Activated CD4-positive, CD25-positive, alpha-beta regulatory T cell treated with anti-CD3 and anti-CD28 coated beads, Interleukin-2, amount 50 U/mL, for 24 hours (primary cell): Measurements from ENCODE around the gene B9D1.

Source experiments
- ATAC-seq, 2 donors: fragments of 150-1000 bp; cut with Tn5 transposase; one replicate each; pipeline ENCODE4 v1.10.0; 2021; ENCODE audit warnings: mild to moderate bottlenecking in 1 of 2, moderate library complexity in 1 of 2

The B9D1 gene

DNA sequence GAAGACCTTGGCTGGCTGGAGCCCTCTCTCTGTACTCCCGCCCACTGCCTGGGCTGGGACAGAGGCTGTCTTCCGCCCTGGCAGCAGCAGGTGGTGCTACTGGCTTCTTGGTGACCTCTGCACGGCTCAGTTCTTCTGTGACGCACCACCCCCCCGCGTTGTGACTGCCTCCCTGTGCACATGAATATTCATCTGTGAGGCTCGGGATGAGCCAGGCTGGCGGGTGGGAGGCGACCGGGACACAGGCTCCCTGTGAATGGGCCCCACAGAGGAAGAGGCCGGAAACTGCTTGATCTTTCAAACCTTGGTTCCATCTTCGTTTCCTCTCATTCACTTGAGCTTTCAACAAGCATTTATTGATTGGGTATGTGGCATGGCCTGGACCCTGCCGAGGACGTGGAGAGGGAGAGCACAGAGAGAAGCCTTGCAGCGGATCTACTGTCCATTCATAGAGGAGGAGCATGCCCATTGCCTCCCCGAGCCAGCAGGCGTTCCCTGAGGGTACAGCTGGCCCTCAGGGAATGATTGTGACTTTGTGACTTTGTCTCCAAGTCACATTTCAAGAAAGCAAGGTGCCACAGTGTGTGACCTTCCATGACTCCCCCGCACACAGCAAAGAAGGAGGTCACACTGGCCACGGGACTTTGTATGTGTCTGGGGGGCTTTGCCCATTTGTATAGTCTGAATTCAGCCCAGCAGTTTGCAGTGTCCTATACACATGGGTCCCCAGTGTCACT lies 45.0 kb downstream of the B9D1 start:
- ATAC-seq = no peak

DNA sequence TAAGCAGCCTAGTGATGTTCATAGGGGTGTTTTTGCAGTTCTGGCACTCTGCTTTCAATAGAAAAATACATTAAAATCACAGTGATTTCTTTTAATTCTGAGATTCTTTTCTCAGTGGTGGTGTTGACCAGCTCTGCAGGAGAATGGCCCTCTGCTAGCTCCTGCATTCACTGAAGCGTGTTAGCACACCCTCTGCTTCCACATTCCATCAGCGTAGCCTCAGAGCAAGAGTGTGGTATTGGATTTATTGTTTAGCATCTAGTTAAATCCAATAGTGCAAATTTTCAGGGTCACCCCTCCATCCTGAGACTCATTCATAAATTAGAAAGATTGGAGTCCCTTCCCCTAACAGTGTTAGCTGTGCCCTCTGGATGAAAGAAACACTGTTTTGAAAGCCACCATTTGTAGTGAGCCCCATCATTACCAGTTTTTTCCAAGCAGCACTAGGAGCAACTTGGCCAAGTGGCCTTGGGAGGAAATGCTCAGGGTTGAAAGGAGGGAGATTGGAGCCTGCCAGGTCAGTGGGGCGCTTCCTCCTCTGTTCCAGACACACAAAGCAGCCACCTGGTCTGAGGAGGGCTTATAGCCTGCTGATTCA lies 45.7 kb downstream of the B9D1 start:
- ATAC-seq = no peak

- ATAC-seq = no peak
Observed at GRCh38 chr17:19315104-19315503, 47.4 kb downstream of the B9D1 start.

- ATAC-seq = no peak
Observed at GRCh38 chr17:19313746-19314651, 48.5 kb downstream of the B9D1 start.

DNA sequence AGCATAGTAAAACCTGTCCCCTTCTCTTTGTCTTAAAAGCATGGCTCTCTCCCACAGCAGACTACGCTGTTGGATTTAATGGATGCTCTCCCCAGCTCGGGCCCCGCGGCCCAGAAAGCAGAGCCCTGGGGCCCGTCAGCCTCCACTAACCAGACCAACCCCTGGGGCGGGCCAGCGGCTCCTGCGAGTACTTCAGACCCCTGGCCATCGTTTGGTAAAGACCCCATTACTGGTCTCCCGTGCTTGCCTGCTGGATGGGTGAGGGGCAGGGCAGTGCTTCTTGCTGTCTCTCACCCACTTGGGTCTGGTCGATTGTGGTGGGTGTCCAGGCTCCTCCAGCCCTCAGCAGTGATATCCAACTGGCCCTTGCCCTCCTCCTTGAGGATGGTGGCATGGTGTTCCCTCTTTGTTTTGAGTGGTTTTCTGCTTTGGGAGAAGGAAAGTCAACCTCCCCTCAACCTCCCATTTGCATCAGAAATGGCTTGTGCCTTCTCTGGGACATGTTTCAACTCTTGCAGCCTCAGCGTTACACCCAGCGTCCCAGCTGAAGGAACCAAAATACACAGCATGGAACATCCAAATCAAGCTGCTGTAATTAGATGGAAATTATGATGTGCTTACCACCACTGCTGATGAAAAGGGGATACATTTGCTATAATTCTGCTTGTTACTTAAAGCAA lies 49.3 kb downstream of the B9D1 start:
- ATAC-seq = no peak

- no peak for ATAC-seq
Observed at GRCh38 chr17:19312406-19312805, 50.1 kb downstream of the B9D1 start.

DNA sequence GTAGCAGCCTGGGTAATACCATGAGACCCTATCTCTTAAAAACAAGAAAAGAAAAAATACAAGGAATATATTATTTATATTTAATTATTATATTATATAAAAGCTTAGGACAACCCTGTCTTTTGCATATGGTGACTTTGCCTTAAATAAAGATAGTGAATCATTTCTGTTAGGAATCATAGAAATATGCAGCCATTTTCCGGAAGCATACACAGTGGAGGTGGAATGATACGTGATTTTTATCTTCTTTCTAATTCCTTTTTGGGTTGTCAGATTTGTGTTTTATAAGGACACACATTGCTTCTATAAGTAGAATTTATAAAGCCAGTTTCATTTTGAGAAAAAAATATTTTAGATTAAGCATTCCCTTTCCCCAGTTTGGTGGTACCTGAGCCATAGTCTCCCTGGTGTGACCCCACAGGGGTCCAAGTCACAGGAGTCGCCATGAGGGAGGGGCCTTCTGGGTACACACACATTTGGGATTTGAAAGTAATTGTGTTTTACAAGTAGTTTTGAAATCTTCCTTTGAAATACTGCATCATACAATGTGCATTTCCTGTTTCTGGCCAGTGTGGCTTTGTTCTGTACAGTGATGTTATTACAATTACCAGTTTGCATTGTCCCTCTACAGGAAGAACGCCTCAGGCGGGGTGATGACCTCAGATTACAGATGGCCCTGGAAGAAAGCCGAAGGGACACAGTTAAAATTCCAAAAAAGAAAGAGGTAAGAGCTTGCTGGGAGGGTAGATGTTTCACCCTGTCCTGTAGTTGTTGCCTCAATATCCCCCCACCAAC lies 50.9 kb downstream of the B9D1 start:
- no peak for ATAC-seq

DNA sequence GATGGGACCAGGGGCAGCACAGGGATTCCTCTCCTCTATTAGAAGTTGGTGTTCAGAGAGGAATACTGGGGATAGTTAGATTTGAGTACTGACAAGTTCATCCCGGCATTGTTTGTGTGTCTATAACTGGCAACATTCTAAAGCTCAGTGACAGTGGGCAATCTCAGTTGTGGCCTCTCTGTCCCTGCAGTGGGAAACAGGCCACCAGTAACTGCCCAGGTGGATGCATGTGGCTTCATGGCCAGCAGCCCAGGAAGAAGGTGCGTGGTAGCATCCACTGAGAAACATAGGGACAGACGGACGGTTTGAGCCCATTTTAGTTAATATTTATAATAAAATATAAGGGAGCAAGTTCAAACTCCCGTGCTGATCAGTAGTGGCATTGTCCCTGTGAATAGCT lies 51.5 kb downstream of the B9D1 start:
- no peak for ATAC-seq

DNA sequence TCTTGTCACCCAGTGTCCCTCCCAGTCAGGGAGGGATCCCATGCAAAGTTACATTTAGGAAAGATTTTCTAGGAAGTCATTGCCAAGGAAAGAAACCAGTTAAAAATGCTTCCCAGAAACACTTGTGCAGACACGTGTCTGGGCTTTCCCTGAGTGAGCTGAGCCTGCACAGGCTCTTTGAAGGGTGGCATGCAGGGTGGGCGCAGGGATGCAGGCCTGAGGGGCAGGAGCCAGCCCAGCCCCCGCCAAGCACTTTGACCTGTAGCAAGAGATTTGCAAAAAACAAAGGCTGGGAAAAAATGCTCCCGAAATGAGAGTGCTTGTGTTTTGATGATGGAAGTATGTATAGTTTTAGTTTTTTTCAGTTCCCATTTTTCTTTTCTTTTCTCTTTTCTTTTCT lies 52.4 kb downstream of the B9D1 start:
- no peak for ATAC-seq

DNA sequence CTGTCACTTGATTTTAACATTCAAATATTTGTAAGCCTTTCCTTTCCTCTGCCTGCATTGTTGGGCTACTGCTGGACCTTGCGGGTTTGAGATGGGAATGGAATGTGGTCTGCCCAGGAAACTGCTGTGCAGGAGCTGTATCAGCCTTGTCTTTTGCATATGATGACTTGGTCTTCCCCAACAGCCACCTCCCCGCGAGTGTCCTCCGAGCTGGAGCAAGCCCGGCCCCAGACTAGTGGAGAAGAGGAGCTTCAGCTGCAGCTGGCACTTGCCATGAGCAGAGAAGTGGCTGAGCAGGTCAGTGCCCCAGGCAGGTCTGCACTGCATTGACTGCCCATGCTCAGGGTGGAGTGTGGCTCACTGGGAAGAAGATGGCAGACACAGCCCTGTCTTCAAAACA lies 52.8 kb downstream of the B9D1 start:
- no peak for ATAC-seq

DNA sequence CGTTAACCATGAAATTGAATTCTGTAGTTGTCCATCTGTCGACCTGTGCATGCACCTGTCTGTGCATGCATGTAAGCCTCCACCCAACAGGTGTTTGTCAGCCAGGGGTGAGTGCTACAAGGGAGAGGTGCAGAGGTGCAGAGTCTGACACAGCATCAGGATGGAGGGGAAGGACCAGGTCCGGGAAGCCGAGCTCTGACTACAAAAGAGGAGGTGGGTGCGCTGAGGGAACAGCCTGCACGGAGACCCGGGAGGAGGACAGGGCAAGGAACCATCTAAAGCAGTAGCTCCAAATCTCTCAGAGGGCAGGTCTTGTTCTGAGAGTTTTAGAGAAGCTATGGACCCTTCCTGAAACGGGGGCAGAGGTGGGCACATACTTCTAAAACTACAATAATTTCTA lies 54.1 kb downstream of the B9D1 start:
- no peak for ATAC-seq

DNA sequence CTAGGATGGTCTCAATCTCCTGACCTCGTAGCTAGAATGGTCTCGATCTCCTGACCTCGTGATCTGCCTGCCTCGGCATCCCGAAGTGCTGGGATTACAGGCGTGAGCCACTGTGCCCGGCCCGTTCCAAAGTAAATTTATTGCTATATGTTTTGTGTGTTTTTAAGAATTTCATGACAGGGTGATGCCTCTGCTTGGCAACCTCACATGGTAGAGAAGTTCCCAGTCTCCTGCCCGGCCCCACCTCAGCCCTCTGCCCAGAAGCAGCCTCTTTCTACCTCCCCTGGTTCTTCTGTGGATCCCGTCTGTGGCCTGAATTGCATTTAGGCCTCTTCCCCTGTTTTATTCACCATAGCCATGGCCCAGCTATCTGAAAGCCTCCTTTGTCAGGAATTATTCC lies 55.0 kb downstream of the B9D1 start:
- no peak for ATAC-seq

DNA sequence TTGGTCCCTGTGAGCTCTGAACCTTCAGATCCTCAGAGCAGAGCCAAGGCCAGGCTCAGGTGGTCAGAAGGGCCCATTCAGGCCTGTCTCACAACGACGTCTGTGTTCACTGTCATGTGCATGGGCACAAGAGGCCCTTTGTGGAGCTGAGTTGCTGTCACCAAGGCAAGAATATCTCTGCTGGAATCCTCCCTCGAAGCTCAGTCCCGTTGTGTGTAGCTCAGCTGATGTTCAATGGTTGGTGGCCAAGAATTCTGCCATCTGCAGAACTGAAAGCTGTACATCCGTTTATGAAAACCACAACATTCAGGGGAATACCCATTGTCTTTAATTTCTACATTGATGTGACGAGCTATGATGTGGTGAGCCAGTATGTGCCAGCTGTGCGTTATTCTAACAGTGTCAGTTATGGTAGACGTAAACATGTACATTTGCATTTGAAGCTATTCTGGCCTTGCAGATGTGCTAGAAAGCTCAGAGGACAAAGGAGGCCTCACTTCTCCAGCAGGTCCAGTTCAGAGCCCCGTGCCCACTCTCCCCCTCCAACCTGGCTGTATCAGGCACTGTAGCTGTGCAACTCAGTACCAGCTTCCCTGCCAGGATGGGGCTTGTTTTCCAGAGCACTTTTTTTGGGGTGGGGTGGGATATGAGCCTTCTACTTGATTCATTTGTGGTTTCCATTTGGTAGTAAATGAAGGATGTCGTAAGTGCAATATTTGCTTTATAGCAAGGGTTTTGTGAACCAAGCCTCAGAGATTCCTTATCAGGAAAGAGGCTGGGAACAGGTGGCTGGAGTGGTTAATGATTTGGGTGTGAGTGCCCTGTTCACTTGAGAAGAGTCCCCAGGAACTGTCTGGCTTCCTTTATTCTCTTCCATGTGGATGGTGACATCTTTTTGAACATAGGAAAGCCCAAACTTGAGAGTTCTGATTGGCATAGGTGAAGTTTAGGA lies 56.1 kb downstream of the B9D1 start:
- ATAC-seq = peak; percentile 89 to 98

- ATAC-seq = no peak
Observed at GRCh38 chr17:19305761-19306159, 56.8 kb downstream of the B9D1 start.

GRCh38 chr17:19305256-19305655 lies 57.3 kb downstream of the B9D1 start:
- no peak for ATAC-seq

GRCh38 chr17:19304751-19305150 lies 57.8 kb downstream of the B9D1 start:
- ATAC-seq = no peak

DNA sequence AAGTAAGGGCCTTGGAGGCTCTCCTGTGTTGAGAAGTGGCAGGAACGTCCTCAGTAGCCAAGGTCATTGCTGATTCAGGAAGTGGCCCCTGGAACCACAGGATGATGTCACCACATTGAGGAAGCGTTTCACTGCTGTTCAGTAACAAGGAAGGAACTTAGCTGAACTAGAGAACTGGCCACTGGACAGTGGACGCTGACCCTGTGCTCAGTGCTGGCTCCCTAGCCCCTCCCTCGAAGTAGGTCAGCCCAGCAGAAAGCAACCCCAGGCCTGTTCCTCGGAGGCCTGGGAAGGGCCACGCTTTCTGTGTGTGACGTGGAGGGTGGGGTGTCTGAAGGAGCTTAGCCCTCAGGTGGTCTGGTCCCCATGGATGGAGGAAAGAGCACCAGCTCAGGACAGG lies 58.3 kb downstream of the B9D1 start:
- no peak for ATAC-seq

GRCh38 chr17:19303367-19303776 lies 59.2 kb downstream of the B9D1 start:
- no peak for ATAC-seq

DNA sequence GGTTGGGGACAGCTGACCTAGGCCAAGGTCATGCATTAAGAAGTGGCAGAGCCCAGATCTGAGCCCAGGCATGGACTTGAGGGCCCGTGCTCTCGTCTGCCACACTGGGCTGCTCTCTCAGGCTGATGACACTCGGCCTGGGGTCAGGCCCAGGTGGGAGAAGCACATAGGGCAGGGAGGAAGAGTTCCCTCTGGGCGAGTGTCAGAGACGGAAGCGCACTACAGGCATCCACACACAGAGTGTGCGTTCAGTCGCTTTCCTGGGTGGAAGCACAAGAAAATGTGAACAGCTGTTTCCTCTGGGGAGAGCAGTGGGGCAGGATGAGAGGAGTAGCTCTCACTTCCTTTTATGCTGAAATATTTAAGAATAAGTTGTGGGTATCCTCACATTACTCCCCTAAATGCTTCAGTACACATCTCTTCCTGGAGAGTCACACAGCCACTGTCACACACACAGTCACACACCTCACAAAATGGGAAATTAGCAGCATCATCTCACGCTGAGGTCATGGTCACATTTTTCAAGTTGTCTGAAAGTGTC lies 59.7 kb downstream of the B9D1 start:
- no peak for ATAC-seq

- ATAC-seq = no peak
Observed at GRCh38 chr17:19301973-19302372, 60.5 kb downstream of the B9D1 start.
